GM06990 (cell line): ENCODE data around the gene ZNF579.

ENCODE experiments used
- DNase-seq: peaks from one replicate; pipeline ENCODE4 v3.0.0-alpha.2; 2011; ENCODE audit not compliant: insufficient read length; ENCODE audit errors: extremely low read depth
- H3K27me3 ChIP-seq: replicated peaks from 2 replicates; pipeline ENCODE4 v1.6.0; 2011; ENCODE audit warnings: low read length; ENCODE audit not compliant: control insufficient read depth, insufficient read depth
- H3K36me3 ChIP-seq: 2 replicates; pipeline ENCODE4 v1.5.1; 2011; ENCODE audit warnings: low read length; ENCODE audit not compliant: control insufficient read depth, insufficient read depth
- H3K4me3 ChIP-seq: replicated peaks from 2 replicates; pipeline ENCODE4 v1.5.1; 2011; ENCODE audit warnings: low read depth, mild to moderate bottlenecking, control low read depth, low read length
- CTCF ChIP-seq: IDR thresholded peaks from 2 replicates; pipeline ENCODE4 v1.5.1; 2011; ENCODE audit warnings: low read length, control low read depth, mild to moderate bottlenecking, inconsistent platforms; ENCODE audit not compliant: insufficient read depth, poor library complexity, severe bottlenecking

ZNF579 gene

GRCh38 chr19:55599842-55600661 lies 19.4 kb upstream of the ZNF579 start, which contains the start of gene ZNF524:
TSS of gene ZNF524 (plus strand) at chr19:55600288. CDS start at chr19:55602113, 1,825 bp downstream.
- peaks cover 11% of the 10 kb centered on the region for H3K36me3 ChIP-seq
- TF ChIP-seq CTCF, result no peak
- H3K27me3 ChIP-seq, result no peaks in the 10 kb centered on the region
- H3K4me3 ChIP-seq, result peak within 1 kb of the TSS; percentile 87
- peak; percentile 95 for DNase-seq

GRCh38 chr19:55599468-55599841 lies 18.8 kb upstream of the ZNF579 start, which contains the start of gene FIZ1:
TSS of gene FIZ1 (minus strand) at chr19:55599517. CDS start at chr19:55597865, 1,652 bp downstream.
- no peaks in the 10 kb centered on the region for H3K27me3 ChIP-seq
- H3K36me3 ChIP-seq, result peaks cover 12% of the 10 kb centered on the region
- peak; percentile 97 for DNase-seq
- peak within 1 kb of the TSS; percentile 87 for H3K4me3 ChIP-seq
- TF ChIP-seq CTCF, result no peak

GRCh38 chr19:55598719-55599467 lies 18.2 kb upstream of the ZNF579 start:
- TF ChIP-seq CTCF, result no peak
- peak; percentile 93 for DNase-seq
- peaks cover 12% of the 10 kb centered on the region for H3K36me3 ChIP-seq
- peak overlapping the region; percentile 87 for H3K4me3 ChIP-seq
- H3K27me3 ChIP-seq, result no peaks in the 10 kb centered on the region

- TF ChIP-seq CTCF, result no peak
- DNase-seq, result no peak
- no peaks in the 10 kb centered on the region for H3K27me3 ChIP-seq
- peaks cover 14% of the 10 kb centered on the region for H3K36me3 ChIP-seq
- H3K4me3 ChIP-seq, result no peak overlapping the region
These were observed 17.4 kb upstream of the ZNF579 start for GRCh38 chr19:55598034-55598433.

GRCh38 chr19:55597501-55597921 lies 16.9 kb upstream of the ZNF579 start:
- no peak overlapping the region for H3K4me3 ChIP-seq
- no peaks in the 10 kb centered on the region for H3K27me3 ChIP-seq
- DNase-seq, result no peak
- no peak for TF ChIP-seq CTCF
- peaks cover 13% of the 10 kb centered on the region for H3K36me3 ChIP-seq
